RWPE2 (cell line): ENCODE measurements around the gene CTBP2.

ENCODE experiments used
- ATAC-seq: fragments of 200-7000 bp; cut with Tn5 transposase; 3 replicates; pipeline ENCODE4 v1.9.1; 2021; ENCODE audit warnings: low read depth
- DNase-seq: peaks from one replicate; pipeline ENCODE4 v3.0.0-alpha.2; 2020; ENCODE audit warnings: low spot score
- H3K27ac ChIP-seq: fragments of 450-650 bp; 2 replicates; pipeline ENCODE4 v1.5.1; 2017; ENCODE audit warnings: mild to moderate bottlenecking; ENCODE audit not compliant: poor library complexity, severe bottlenecking
- H3K27me3 ChIP-seq: fragments of 250-450 bp; sonication (Bioruptor Pico); 2 replicates; pipeline ENCODE4 v1.5.1; 2021; ENCODE audit warnings: mild to moderate bottlenecking, moderate library complexity; ENCODE audit not compliant: insufficient read depth, poor library complexity, severe bottlenecking
- H3K36me3 ChIP-seq: fragments of 250-450 bp; sonication (Bioruptor Pico); 2 replicates; pipeline ENCODE4 v1.5.1; 2020; ENCODE audit warnings: low read depth, mild to moderate bottlenecking, moderate library complexity
- H3K4me1 ChIP-seq: fragments of 250-450 bp; sonication (Bioruptor Pico); 2 replicates; pipeline ENCODE4 v1.5.1; 2021; ENCODE audit warnings: mild to moderate bottlenecking, moderate library complexity; ENCODE audit not compliant: insufficient read depth, poor library complexity, severe bottlenecking
- H3K4me3 ChIP-seq: fragments of 250-450 bp; sonication (Bioruptor Pico); 2 replicates; pipeline ENCODE4 v1.5.1; 2021; ENCODE audit warnings: mild to moderate bottlenecking, moderate library complexity; ENCODE audit not compliant: severe bottlenecking
- H3K9me3 ChIP-seq: fragments of 250-450 bp; sonication (Bioruptor Pico); 2 replicates; pipeline ENCODE4 v1.5.1; 2021; ENCODE audit warnings: mild to moderate bottlenecking, moderate library complexity; ENCODE audit not compliant: severe bottlenecking
- CTCF ChIP-seq: fragments of 450-650 bp; IDR thresholded peaks from one replicate; pipeline ENCODE4 v1.5.1; 2017; ENCODE audit warnings: mild to moderate bottlenecking, moderate library complexity; ENCODE audit not compliant: poor library complexity, severe bottlenecking

The CTBP2 gene

GRCh38 chr10:125103924-125104323 is 56.4 kb downstream of the CTBP2 start:
- Histone ChIP-seq H3K4me1 (peaks cover 31% of the 10 kb centered on the region), H3K4me3 (no peak overlapping the region), H3K9me3 (no peaks in the 10 kb centered on the region), H3K27me3 (no peaks in the 10 kb centered on the region), H3K36me3 (peaks cover 82% of the 10 kb centered on the region), H3K27ac (peak overlapping the region; percentile 56)
- ATAC-seq (no peak), DNase-seq (no peak)
- no peak for TF ChIP-seq CTCF

DNA sequence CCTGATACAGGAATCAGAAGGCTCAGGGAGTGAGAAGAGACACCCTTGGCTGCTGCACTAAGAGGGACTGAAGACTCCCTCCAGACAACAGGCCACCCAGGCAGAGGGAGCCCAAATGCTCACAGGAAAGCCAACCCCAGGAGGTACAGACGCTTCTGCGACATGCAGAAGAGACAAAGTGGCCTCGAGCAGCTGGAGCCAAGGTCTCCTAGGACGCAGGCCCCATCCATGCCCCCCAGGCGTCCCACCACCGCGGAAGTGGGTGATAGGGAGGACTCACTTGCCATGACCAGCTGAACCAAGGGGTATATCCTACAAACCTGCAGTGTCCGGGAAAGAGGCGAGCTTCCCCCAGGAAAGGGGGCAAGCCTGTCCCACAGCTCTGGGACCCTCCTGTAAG is 56.9 kb downstream of the CTBP2 start:
- DNase-seq, result no peak
- Histone ChIP-seq H3K4me3 (no peak overlapping the region), H3K4me1 (peaks cover 31% of the 10 kb centered on the region), H3K9me3 (no peaks in the 10 kb centered on the region), H3K27me3 (no peaks in the 10 kb centered on the region), H3K27ac (peak overlapping the region; percentile 56), H3K36me3 (peaks cover 77% of the 10 kb centered on the region)
- ATAC-seq, result peak; percentile 11; the same call in 1 of the 3 replicates
- no peak for TF ChIP-seq CTCF

DNA sequence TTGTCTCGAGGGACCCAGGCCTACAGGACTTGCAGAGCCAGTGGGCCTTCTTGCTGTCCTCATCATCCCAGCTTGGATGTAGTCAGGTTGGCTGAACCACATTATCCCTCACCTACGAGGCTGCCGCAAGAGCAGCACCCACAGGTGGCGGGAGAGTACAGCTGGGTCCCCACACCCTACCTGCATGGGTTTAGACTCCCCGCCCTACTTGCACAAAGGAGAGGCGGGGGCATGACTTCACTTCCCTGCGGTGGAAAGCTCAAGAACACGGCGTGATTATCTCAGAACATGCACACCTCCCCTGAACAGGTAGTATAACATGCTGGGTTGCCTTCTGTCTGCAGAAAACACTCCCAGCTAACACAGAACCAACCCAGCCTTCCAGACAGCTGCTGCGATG is 57.5 kb downstream of the CTBP2 start:
- ATAC-seq (peak; percentile 67), DNase-seq (no peak)
- Histone ChIP-seq H3K27ac (peak overlapping the region; percentile 56), H3K9me3 (no peaks in the 10 kb centered on the region), H3K4me1 (peaks cover 31% of the 10 kb centered on the region), H3K4me3 (no peak overlapping the region), H3K36me3 (peaks cover 71% of the 10 kb centered on the region), H3K27me3 (no peaks in the 10 kb centered on the region)
- TF ChIP-seq CTCF, result peak; percentile 33

DNA sequence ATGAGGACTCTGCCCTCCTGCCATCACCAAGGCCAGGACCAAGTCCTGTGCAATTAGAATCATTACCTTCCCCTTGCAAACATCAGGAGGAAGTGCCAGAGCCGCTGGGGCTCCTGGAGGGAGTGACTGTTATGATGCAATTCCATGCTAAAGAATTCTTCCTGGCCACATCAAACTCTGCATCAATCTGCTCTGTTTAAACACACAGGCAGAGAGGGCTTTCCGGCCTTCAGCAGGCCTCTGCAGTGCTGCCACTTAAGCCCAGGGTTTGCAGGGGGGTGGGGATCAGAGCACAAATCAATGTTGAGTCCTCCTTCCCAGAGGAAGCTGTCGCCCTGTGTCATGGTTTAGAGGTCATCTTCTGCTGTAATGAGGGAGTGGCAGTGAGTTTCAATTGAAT is 58.1 kb downstream of the CTBP2 start:
- no peak overlapping the region for H3K4me3 ChIP-seq
- H3K27me3 ChIP-seq, result no peaks in the 10 kb centered on the region
- no peaks in the 10 kb centered on the region for H3K9me3 ChIP-seq
- peak overlapping the region; percentile 56 for H3K27ac ChIP-seq
- DNase-seq (no peak), ATAC-seq (peak; percentile 83)
- H3K4me1 ChIP-seq, result peaks cover 33% of the 10 kb centered on the region
- no peak for TF ChIP-seq CTCF
- peaks cover 65% of the 10 kb centered on the region for H3K36me3 ChIP-seq

- DNase-seq (no peak), ATAC-seq (no peak)
- Histone ChIP-seq H3K27ac (peak overlapping the region; percentile 56), H3K4me3 (no peak overlapping the region), H3K36me3 (peaks cover 62% of the 10 kb centered on the region), H3K9me3 (no peaks in the 10 kb centered on the region), H3K27me3 (no peaks in the 10 kb centered on the region), H3K4me1 (peaks cover 39% of the 10 kb centered on the region)
- no peak for TF ChIP-seq CTCF
Measured at GRCh38 chr10:125101581-125101980, 58.8 kb downstream of the CTBP2 start.
